Loucy (cell line): ENCODE measurements around the gene SUGP1.

ENCODE experiments used
- CTCF ChIP-seq: fragments of 200-600 bp; sonication (generic); conservative IDR thresholded peaks from 2 replicates; pipeline ENCODE4 v1.5.1; 2014; ENCODE audit warnings: mild to moderate bottlenecking, antibody characterized with exemption, low read length
- EZH2phosphoT487 ChIP-seq: fragments of 200-600 bp; IDR thresholded peaks from 2 replicates; pipeline ENCODE4 v1.6.1; 2018; ENCODE audit warnings: antibody characterized with exemption, mild to moderate bottlenecking, moderate library complexity, borderline replicate concordance

DNA sequence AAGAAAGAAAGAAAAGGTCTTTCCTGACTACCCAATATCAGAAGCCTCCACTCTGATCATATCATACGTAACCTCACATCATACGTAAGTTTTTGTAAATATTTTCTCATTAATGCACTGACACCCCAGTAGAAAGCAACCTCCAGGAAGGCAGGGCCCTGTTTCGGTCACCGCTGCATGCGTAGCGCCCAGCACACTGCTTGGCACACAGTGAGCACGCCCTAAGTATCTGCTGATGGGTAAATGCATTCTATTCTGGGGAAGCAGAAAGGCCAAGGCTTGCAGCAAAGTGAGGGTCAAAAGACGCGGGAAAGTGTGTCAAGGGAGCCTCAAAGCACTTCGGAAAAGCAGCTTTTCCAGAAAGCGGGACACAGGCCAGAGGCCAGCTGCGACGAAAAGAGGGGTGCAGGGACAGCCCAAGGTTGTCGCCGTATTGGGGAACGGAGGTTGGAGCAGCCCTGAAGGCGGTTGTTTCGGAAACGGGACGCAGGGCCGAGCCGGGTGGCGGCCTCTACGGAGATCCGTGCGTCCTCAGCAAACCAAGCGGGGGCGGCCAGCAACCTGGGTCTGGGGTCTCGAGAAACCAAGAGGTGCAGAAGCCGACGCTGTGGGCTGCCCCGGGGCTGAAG, 463 bp downstream of the SUGP1 start:
- TF ChIP-seq CTCF (no peak), EZH2phosphoT487 (no peak)
